A673 (cell line): ENCODE results near the gene TNKS2. TPM values are rescaled to one million over a fixed set of nuclear protein-coding genes. Genes with fewer than 3 reads are reported as not detected.

Experiments used
- BruUV-seq: library from RNA; stranded (reverse); fragments of 400-500 nt; replicated peaks from 2 replicates; lab custom pipeline; 2021; lab: Mats Ljungman, UMichigan
- CTCF ChIA-PET: fragments of 300-600 bp; sonication (Branson Sonifier 250); formaldehyde crosslinking; loops from one replicate; lab custom pipeline; 2022; ENCODE audit warnings: antibody characterized with exemption; lab: Charles Lee
- POLR2A ChIA-PET: fragments of 300-600 bp; sonication (Branson Sonifier 250); formaldehyde crosslinking; loops from one replicate; lab custom pipeline; 2022; ENCODE audit warnings: antibody characterized with exemption; ENCODE audit not compliant: low non-redundant PET; lab: Charles Lee
- DNase-seq: peaks from one replicate; pipeline ENCODE4 v3.0.0-alpha.2; 2015; ENCODE audit warnings: low spot score
- H3K27ac ChIP-seq: fragments of 200-600 bp; sonication (generic); 2 replicates; pipeline ENCODE4 v1.5.1; 2016; ENCODE audit warnings: mixed run types, low read depth, mild to moderate bottlenecking, mixed read lengths, antibody characterized with exemption, low read length; ENCODE audit not compliant: poor library complexity, severe bottlenecking
- H3K27me3 ChIP-seq: fragments of 200-600 bp; sonication (generic); replicated peaks from 2 replicates; pipeline ENCODE4 v1.6.1; 2017; ENCODE audit warnings: mixed run types, low read depth, mild to moderate bottlenecking, mixed read lengths, antibody characterized with exemption, low read length; ENCODE audit not compliant: insufficient read depth, poor library complexity
- H3K36me3 ChIP-seq: fragments of 200-600 bp; sonication (generic); 2 replicates; pipeline ENCODE4 v1.6.1; 2016; ENCODE audit warnings: mixed run types, mild to moderate bottlenecking, mixed read lengths, antibody characterized with exemption, low read length; ENCODE audit not compliant: insufficient read depth, poor library complexity, severe bottlenecking
- H3K4me1 ChIP-seq: fragments of 200-600 bp; sonication (generic); 2 replicates; pipeline ENCODE4 v1.6.1; 2017; ENCODE audit warnings: mixed run types, mild to moderate bottlenecking, mixed read lengths, antibody characterized with exemption, low read length; ENCODE audit not compliant: insufficient read depth, poor library complexity, severe bottlenecking
- H3K4me3 ChIP-seq: fragments of 200-600 bp; sonication (generic); 2 replicates; pipeline ENCODE4 v1.5.1; 2016; ENCODE audit warnings: low read depth, mixed run types, mild to moderate bottlenecking, mixed read lengths, low read length; ENCODE audit not compliant: poor library complexity, severe bottlenecking
- H3K9me3 ChIP-seq: fragments of 200-600 bp; sonication (generic); 2 replicates; pipeline ENCODE4 v1.6.1; 2016; ENCODE audit warnings: mixed run types, low read depth, mild to moderate bottlenecking, mixed read lengths, antibody characterized with exemption, low read length; ENCODE audit not compliant: poor library complexity, severe bottlenecking
- EZH2 ChIP-seq: fragments of 200-600 bp; sonication (generic); IDR thresholded peaks from 2 replicates; pipeline ENCODE4 v1.6.1; 2017; ENCODE audit warnings: borderline replicate concordance, low read depth, mild to moderate bottlenecking, mixed read lengths, antibody characterized with exemption, low read length; ENCODE audit not compliant: poor library complexity, severe bottlenecking
- intact Hi-C: fragments of 100-400 bp; cut with micrococcal nuclease; formaldehyde crosslinking; loops from one replicate; pipeline ENCODE4 v1.10.0; 2022; ENCODE audit not compliant: unreplicated experiment
- total RNA-seq: library from RNA; stranded (reverse); gene quantifications from 2 replicates; pipeline ENCODE4 v1.2.3, GENCODE V29; 2021
- TF ChIP-seq, protein P1 (sequence below): fragments of 300-800, 200-600 bp; sonication (generic); conservative IDR thresholded peaks from 2 replicates; pipeline ENCODE4 v1.5.1; 2017; ENCODE audit warnings: low read depth, mild to moderate bottlenecking, antibody characterized with exemption, low read length, moderate library complexity, mixed read lengths

Gene TNKS2
- total RNA-seq, 1 experiment from 2014 or later = 39.4 TPM

DNA sequence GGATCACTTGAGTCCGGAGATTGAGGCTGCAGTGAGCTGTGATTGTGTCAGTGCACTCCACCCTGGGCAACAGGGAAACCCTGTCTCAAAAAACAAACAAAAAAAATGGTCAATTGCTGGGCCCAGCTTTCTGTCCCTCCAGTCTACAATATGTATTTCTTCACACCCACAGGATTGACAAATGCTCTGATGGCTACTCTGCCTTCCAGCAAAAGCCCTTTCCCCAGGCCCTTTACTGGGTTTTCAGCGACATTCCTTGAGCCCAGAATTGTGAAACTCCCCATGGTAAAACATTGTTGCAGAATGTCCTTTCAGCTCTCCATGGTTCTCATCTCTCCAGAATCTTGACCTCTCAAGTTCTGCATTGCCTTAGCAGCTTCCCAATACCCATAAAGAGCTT, 23.7 kb upstream of the TNKS2 start:
- no peaks in the 10 kb centered on the region for H3K9me3 ChIP-seq
- H3K36me3 ChIP-seq = no peaks in the 10 kb centered on the region
- no peak overlapping the region for H3K4me3 ChIP-seq
- DNase-seq = no peak
- intact Hi-C loops = no loop called here
- TF ChIP-seq, protein P1, sequence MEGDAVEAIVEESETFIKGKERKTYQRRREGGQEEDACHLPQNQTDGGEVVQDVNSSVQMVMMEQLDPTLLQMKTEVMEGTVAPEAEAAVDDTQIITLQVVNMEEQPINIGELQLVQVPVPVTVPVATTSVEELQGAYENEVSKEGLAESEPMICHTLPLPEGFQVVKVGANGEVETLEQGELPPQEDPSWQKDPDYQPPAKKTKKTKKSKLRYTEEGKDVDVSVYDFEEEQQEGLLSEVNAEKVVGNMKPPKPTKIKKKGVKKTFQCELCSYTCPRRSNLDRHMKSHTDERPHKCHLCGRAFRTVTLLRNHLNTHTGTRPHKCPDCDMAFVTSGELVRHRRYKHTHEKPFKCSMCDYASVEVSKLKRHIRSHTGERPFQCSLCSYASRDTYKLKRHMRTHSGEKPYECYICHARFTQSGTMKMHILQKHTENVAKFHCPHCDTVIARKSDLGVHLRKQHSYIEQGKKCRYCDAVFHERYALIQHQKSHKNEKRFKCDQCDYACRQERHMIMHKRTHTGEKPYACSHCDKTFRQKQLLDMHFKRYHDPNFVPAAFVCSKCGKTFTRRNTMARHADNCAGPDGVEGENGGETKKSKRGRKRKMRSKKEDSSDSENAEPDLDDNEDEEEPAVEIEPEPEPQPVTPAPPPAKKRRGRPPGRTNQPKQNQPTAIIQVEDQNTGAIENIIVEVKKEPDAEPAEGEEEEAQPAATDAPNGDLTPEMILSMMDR = no peak
- no peak for TF ChIP-seq EZH2
- ChIA-PET POLR2A (no interaction called here), CTCF (no interaction called here)
- no TSS peak for BruUV-seq
- peaks cover 3% of the 10 kb centered on the region for H3K27me3 ChIP-seq
- H3K27ac ChIP-seq = no peak overlapping the region
- H3K4me1 ChIP-seq = no peaks in the 10 kb centered on the region

DNA sequence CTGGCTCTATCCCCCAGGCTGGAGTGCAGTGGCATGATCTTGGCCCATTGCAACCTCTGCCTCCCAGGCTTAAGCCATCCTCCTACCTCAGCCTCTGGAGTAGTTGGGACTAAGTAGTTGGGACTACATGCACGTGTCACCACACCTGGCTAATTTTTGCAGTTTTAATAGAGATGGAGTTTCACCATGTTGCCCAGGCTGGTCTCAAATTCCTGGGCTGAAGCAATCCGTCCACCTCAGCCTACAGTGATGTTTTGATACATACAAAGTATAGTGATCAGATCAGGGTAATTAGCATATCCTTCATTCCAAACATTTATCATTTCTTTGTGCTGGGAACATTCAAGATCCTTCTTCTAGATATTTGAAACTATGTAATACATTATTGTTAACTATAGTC, 22.5 kb upstream of the TNKS2 start:
- Histone ChIP-seq H3K4me3 (no peak overlapping the region), H3K36me3 (no peaks in the 10 kb centered on the region), H3K27me3 (peaks cover 3% of the 10 kb centered on the region), H3K9me3 (no peaks in the 10 kb centered on the region), H3K4me1 (no peaks in the 10 kb centered on the region), H3K27ac (no peak overlapping the region)
- ChIA-PET CTCF (no interaction called here), POLR2A (no interaction called here)
- intact Hi-C loops = no loop called here
- no peak for TF ChIP-seq EZH2
- TF ChIP-seq, protein P1 = no peak
- no TSS peak for BruUV-seq
- DNase-seq = no peak

DNA sequence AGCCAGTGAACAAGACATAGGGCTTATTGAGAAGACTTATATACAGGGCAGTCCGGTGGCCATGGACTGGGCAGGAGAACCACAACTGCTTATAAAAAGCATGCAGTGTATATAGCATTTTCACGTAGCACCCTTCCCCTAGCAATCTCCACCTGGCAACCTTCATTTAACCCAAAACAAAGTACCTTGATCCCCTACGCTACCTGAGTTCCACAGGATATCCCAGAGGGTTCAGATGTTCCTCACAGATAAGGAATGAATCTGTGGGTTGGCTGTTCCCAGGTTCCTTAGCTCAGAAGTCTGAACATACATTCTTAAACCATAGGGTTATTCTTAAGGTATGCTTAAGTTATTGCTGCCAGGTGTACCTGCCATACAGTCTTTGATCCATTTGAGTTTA, 22.0 kb upstream of the TNKS2 start:
- H3K9me3 ChIP-seq = no peaks in the 10 kb centered on the region
- no TSS peak for BruUV-seq
- H3K27ac ChIP-seq = no peak overlapping the region
- H3K4me3 ChIP-seq = no peak overlapping the region
- no peaks in the 10 kb centered on the region for H3K36me3 ChIP-seq
- no peak for DNase-seq
- H3K27me3 ChIP-seq = peaks cover 4% of the 10 kb centered on the region
- CTCF ChIA-PET = no interaction called here
- no peak for TF ChIP-seq EZH2
- TF ChIP-seq, protein P1 = no peak
- POLR2A ChIA-PET = no interaction called here
- no peaks in the 10 kb centered on the region for H3K4me1 ChIP-seq
- intact Hi-C loops = no loop called here
